ENCODE measurements around the gene ARID1B.

ARID1B gene

DNA sequence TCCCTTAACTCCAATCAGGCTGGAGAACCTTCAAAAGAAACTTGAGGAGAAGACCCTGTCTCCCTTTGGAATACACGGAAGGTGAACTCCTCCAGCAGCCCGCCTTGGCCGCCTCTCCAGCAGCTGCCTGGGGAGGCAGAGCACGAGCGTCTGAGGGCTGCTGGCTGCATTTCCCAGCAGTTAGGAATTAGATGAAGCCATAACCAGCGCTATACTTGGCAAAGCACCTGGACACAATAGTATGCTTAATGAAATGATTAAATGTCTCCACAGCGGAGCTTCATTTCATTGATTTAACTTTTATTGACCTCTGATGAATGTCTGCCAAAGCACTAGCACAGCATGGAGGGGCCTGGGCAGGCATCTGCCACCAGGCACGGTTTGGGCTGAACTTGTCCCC is 472.6 kb downstream of the ARID1B start:
- TF ChIP-seq POLR2AphosphoS5 (IDR thresholded peaks at IDR 0.05; ENCODE audit: low read depth, low read length) (no peak), FOXP2 (optimal IDR thresholded peaks at IDR 0.05; ENCODE audit: borderline replicate concordance, extremely low read depth, extremely low read length, insufficient read depth) (no peak), TAF1 (IDR thresholded peaks at IDR 0.05; ENCODE audit: borderline replicate concordance, insufficient read depth, low read length) (no peak), SIN3A (IDR thresholded peaks at IDR 0.05; ENCODE audit: borderline replicate concordance, insufficient read depth, low read length) (no peak)
- TF ChIP-seq, protein P1, sequence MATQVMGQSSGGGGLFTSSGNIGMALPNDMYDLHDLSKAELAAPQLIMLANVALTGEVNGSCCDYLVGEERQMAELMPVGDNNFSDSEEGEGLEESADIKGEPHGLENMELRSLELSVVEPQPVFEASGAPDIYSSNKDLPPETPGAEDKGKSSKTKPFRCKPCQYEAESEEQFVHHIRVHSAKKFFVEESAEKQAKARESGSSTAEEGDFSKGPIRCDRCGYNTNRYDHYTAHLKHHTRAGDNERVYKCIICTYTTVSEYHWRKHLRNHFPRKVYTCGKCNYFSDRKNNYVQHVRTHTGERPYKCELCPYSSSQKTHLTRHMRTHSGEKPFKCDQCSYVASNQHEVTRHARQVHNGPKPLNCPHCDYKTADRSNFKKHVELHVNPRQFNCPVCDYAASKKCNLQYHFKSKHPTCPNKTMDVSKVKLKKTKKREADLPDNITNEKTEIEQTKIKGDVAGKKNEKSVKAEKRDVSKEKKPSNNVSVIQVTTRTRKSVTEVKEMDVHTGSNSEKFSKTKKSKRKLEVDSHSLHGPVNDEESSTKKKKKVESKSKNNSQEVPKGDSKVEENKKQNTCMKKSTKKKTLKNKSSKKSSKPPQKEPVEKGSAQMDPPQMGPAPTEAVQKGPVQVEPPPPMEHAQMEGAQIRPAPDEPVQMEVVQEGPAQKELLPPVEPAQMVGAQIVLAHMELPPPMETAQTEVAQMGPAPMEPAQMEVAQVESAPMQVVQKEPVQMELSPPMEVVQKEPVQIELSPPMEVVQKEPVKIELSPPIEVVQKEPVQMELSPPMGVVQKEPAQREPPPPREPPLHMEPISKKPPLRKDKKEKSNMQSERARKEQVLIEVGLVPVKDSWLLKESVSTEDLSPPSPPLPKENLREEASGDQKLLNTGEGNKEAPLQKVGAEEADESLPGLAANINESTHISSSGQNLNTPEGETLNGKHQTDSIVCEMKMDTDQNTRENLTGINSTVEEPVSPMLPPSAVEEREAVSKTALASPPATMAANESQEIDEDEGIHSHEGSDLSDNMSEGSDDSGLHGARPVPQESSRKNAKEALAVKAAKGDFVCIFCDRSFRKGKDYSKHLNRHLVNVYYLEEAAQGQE (IDR thresholded peaks at IDR 0.05; ENCODE audit: insufficient read depth in 1 of 2, low read depth in 2 of 2, low read length in 2 of 2): no peak

DNA sequence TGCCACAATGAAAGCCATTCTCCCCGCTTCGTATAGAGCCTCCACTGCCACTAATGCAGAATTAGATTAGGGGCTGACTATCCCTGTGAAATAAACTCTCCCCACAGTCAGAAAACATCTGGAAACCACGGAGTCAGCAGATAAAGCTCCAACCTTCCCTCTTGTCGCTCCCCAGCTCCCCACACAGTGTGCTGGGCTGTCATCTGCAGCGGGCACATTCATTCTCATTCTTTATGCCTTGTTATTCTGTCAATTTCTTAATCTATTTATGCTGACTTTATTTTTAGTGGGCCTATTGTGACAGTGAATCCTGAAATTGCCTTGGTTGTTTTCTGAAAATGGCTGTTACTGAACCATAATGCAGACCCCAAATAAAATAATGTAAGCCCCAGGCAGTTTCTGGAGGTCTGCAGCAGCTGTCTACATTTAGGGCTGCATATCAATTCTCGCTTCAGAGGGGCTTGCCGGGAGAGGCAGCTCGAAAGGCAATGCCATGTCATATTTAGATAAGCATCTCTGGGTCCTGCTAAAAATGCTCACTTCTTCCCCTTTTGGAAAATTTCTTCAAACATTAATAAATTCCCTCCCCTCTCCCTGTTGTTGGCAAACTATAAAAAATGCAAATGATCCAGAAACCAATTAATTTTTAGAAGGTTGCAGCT is 474.5 kb downstream of the ARID1B start:
- TF ChIP-seq POLR2AphosphoS5 (IDR thresholded peaks at IDR 0.05; ENCODE audit: low read depth, low read length): no peak
- TF ChIP-seq TAF1 (IDR thresholded peaks at IDR 0.05; ENCODE audit: borderline replicate concordance, insufficient read depth, low read length): no peak
- TF ChIP-seq FOXP2 (optimal IDR thresholded peaks at IDR 0.05; ENCODE audit: borderline replicate concordance, extremely low read depth, extremely low read length, insufficient read depth): no peak
- TF ChIP-seq, protein P1 (IDR thresholded peaks at IDR 0.05; ENCODE audit: insufficient read depth in 1 of 2, low read depth in 2 of 2, low read length in 2 of 2): no peak
- TF ChIP-seq SIN3A (IDR thresholded peaks at IDR 0.05; ENCODE audit: borderline replicate concordance, insufficient read depth, low read length): no peak

DNA sequence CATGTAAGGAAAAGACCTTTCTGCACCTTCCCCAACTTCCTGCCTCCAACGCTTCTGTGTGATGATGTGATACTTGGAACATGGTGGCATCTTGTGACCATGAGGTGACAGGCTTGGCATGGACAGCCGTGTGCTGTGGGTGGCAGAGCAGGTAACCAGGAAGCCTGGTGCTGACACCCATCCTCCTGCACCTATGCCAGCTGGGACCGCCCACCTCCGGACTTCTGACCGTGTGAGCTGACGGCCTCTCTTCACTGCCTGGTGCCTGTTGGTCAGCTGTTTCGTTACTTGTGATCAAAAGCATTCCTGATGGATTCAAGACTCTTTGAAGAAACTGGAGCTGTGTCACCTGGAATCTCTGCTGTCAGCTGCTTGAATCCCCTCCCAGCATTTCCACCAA is 475.8 kb downstream of the ARID1B start:
- no peak for TF ChIP-seq TAF1 (IDR thresholded peaks at IDR 0.05; ENCODE audit: borderline replicate concordance, insufficient read depth, low read length)

DNA sequence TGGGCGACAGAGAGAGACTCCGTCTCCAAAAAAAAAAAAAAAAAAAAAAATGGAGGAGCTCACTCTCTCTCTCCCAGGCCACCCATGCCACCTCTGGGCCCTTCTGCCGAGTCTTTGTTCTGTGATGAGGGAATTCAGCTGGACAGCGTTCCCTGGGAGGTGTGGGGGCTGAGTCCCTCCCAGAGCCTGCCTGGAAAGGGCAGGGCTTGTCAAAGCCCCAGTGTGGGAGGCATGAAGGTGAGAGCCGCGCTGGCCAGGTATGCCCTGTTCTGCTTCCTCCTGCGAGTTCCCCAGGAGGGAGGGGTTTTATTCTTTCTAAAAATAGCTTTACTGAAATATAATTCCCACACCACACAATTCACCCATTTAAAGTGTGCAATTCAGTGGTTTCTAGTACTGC is 476.5 kb downstream of the ARID1B start:
- TF ChIP-seq FOXP2 (optimal IDR thresholded peaks at IDR 0.05; ENCODE audit: borderline replicate concordance, extremely low read depth, extremely low read length, insufficient read depth): no peak
- no peak for TF ChIP-seq SIN3A (IDR thresholded peaks at IDR 0.05; ENCODE audit: borderline replicate concordance, insufficient read depth, low read length)
- TF ChIP-seq, protein P1 (IDR thresholded peaks at IDR 0.05; ENCODE audit: insufficient read depth in 1 of 2, low read depth in 2 of 2, low read length in 2 of 2): no peak
- no peak for TF ChIP-seq TAF1 (IDR thresholded peaks at IDR 0.05; ENCODE audit: borderline replicate concordance, insufficient read depth, low read length)
- TF ChIP-seq POLR2AphosphoS5 (IDR thresholded peaks at IDR 0.05; ENCODE audit: low read depth, low read length): no peak

DNA sequence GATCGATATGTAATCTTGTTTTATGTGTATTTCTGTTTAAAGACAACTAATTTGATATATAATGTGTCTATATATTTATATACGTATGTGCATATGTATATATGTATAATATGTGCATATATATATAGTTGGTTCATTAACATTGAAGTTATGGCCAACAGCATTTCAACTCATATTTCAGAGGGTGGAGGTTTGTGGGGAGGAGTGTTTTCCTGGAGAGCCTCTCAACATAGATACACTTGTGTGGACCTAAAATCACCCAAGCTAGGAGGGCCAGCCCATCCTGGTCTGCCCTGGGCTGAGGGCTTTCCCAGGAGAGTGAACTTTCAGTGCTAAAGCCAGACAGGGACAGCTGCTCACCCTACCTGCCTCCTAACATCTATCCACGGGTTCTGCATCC is 477.4 kb downstream of the ARID1B start:
- TF ChIP-seq, protein P1 (IDR thresholded peaks at IDR 0.05; ENCODE audit: insufficient read depth in 1 of 2, low read depth in 2 of 2, low read length in 2 of 2): no peak
- TF ChIP-seq TAF1 (IDR thresholded peaks at IDR 0.05; ENCODE audit: borderline replicate concordance, insufficient read depth, low read length) (no peak), SIN3A (IDR thresholded peaks at IDR 0.05; ENCODE audit: borderline replicate concordance, insufficient read depth, low read length) (no peak), FOXP2 (optimal IDR thresholded peaks at IDR 0.05; ENCODE audit: borderline replicate concordance, extremely low read depth, extremely low read length, insufficient read depth) (no peak), POLR2AphosphoS5 (IDR thresholded peaks at IDR 0.05; ENCODE audit: low read depth, low read length) (no peak)
